OCI-LY3 (cell line): ENCODE data around the gene SMG7.

Experiments
- EZH2phosphoT487 ChIP-seq: fragments of 200-600 bp; shearing (Covaris generic); IDR thresholded peaks from 2 replicates; pipeline ENCODE4 v1.6.1; 2018; ENCODE audit warnings: antibody characterized with exemption, mixed run types, low read depth
- TF ChIP-seq, protein P1 (sequence below): fragments of 200-600, 300-600 bp; sonication (generic); IDR thresholded peaks from 2 replicates; pipeline ENCODE4 v1.5.1; 2014; ENCODE audit warnings: antibody characterized with exemption, low read length, low read depth

DNA sequence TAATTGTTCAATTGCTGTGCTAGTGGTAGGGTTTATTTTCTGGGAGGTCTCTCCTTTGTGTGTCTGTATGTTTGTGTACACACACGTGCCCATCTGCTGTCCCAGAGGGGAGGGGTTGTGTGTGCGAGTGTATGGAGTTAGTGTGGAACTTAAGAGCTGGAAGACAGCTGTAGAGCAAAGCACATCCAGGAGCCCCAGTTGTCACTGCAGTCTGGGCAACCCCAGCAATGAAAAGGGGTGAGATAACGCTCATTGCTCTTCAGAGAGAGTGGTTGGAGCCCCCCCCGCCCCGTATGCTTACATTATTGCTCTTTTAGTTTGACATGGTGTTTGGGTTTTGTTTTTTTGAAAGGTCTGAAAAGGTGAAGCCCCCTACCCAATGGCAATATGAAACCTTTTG is 81.0 kb downstream of the SMG7 start:
- TF ChIP-seq EZH2phosphoT487, result no peak
- TF ChIP-seq, protein P1, sequence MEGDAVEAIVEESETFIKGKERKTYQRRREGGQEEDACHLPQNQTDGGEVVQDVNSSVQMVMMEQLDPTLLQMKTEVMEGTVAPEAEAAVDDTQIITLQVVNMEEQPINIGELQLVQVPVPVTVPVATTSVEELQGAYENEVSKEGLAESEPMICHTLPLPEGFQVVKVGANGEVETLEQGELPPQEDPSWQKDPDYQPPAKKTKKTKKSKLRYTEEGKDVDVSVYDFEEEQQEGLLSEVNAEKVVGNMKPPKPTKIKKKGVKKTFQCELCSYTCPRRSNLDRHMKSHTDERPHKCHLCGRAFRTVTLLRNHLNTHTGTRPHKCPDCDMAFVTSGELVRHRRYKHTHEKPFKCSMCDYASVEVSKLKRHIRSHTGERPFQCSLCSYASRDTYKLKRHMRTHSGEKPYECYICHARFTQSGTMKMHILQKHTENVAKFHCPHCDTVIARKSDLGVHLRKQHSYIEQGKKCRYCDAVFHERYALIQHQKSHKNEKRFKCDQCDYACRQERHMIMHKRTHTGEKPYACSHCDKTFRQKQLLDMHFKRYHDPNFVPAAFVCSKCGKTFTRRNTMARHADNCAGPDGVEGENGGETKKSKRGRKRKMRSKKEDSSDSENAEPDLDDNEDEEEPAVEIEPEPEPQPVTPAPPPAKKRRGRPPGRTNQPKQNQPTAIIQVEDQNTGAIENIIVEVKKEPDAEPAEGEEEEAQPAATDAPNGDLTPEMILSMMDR, result no peak
